Loucy (cell line): ENCODE data around the gene CRELD2.

Experiments used
- H2AFZ ChIP-seq: fragments of 200-600 bp; sonication (generic); 2 replicates; pipeline ENCODE4 v1.6.0; 2016; ENCODE audit warnings: antibody characterized with exemption, mild to moderate bottlenecking, low read length, moderate library complexity
- H3F3A ChIP-seq: fragments of 200-600 bp; 2 replicates; pipeline ENCODE4 v1.6.0; 2016; ENCODE audit warnings: antibody characterized with exemption, low read depth, mild to moderate bottlenecking
- H3K27me3 ChIP-seq: fragments of 200-600 bp; sonication (generic); 2 replicates; pipeline ENCODE4 v1.6.1; 2014; ENCODE audit warnings: low read length, mild to moderate bottlenecking; ENCODE audit not compliant: insufficient read depth, poor library complexity, severe bottlenecking
- H3K36me3 ChIP-seq: fragments of 200-600 bp; sonication (generic); 2 replicates; pipeline ENCODE4 v1.6.1; 2016; ENCODE audit warnings: low read length; ENCODE audit not compliant: insufficient read depth
- H3K4me1 ChIP-seq: fragments of 200-600 bp; sonication (generic); 2 replicates; pipeline ENCODE4 v1.5.1; 2014; ENCODE audit warnings: low read length, mild to moderate bottlenecking; ENCODE audit not compliant: insufficient read depth, poor library complexity, severe bottlenecking
- H3K4me2 ChIP-seq: fragments of 200-600 bp; sonication (generic); 2 replicates; pipeline ENCODE4 v1.6.0; 2014; ENCODE audit warnings: antibody characterized with exemption, low read length, low read depth, mild to moderate bottlenecking; ENCODE audit not compliant: poor library complexity, severe bottlenecking
- H3K4me3 ChIP-seq: fragments of 200-600 bp; sonication (generic); 2 replicates; pipeline ENCODE4 v1.5.1; 2014; ENCODE audit warnings: low read length, mild to moderate bottlenecking, mixed read lengths; ENCODE audit not compliant: poor library complexity, severe bottlenecking
- H3K79me2 ChIP-seq: fragments of 200-600 bp; sonication (generic); 2 replicates; pipeline ENCODE4 v1.6.1; 2014; ENCODE audit warnings: low read length; ENCODE audit not compliant: insufficient read depth
- H3K9ac ChIP-seq: fragments of 200-600 bp; sonication (generic); 2 replicates; pipeline ENCODE4 v1.6.0; 2014; ENCODE audit warnings: mild to moderate bottlenecking, low read depth, low read length, moderate library complexity; ENCODE audit not compliant: poor library complexity, severe bottlenecking
- H3K9me2 ChIP-seq: fragments of 200-600 bp; sonication (generic); replicated peaks from 2 replicates; pipeline ENCODE4 v1.6.1; 2016; ENCODE audit warnings: low read depth, low read length, mixed read lengths
- H3K9me3 ChIP-seq: fragments of 200-600 bp; sonication (generic); 2 replicates; pipeline ENCODE4 v1.6.1; 2014; ENCODE audit warnings: mild to moderate bottlenecking, antibody characterized with exemption, low read length, low read depth; ENCODE audit not compliant: insufficient read depth
- H4K20me1 ChIP-seq: fragments of 200-600 bp; sonication (generic); 2 replicates; pipeline ENCODE4 v1.6.0; 2014; ENCODE audit warnings: antibody characterized with exemption, low read length, mild to moderate bottlenecking; ENCODE audit not compliant: insufficient read depth, poor library complexity, severe bottlenecking
- EZH2phosphoT487 ChIP-seq: fragments of 200-600 bp; IDR thresholded peaks from 2 replicates; pipeline ENCODE4 v1.6.1; 2018; ENCODE audit warnings: antibody characterized with exemption, mild to moderate bottlenecking, moderate library complexity, borderline replicate concordance
- TF ChIP-seq, protein P1 (sequence below): fragments of 200-600 bp; sonication (generic); conservative IDR thresholded peaks from 2 replicates; pipeline ENCODE4 v1.5.1; 2014; ENCODE audit warnings: mild to moderate bottlenecking, antibody characterized with exemption, low read length

The CRELD2 gene

DNA sequence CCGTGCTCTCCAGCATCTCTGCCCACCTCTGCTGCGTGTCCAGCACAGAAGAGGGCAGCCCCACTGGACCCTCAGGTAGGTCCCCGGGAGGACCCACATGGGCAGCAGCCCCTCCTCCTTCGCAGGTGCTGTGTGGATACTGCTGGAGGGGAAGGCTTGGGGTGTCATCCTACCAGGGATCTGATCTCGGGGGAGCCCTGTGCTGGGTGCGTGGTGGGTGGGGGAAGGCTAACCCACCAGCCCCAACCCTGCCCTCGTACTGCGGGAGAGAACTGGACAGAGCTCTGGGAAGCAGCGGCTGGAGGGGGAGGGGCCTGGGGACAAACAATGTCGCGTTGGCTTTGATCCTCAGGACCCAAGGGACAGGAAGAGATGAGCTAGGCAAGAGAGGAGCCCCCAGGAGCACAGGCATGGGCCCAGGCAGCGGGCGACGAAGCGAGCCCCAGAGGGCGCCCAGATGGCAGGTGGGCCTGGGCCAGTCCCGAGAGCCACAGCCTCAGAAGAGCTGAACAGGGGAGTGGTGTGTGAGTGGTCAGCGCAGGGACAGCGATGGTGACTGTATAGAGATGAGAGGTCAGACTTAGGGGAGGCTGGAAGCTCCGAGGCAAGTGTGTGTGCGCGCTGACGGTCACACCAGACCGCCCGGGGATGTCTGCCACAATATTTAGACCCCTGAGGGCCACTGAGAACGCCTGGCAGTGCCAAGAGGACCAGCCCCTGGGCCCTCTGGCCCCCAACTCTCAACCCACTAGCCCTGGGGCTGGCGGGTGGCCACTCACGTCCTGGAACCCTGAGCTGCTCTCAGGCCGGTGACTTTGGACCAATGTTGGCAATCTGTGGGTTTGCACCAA is 40.7 kb downstream of the CRELD2 start:
- H2AFZ ChIP-seq = no peak overlapping the region
- H3K4me3 ChIP-seq = peak overlapping the region; percentile 93

DNA sequence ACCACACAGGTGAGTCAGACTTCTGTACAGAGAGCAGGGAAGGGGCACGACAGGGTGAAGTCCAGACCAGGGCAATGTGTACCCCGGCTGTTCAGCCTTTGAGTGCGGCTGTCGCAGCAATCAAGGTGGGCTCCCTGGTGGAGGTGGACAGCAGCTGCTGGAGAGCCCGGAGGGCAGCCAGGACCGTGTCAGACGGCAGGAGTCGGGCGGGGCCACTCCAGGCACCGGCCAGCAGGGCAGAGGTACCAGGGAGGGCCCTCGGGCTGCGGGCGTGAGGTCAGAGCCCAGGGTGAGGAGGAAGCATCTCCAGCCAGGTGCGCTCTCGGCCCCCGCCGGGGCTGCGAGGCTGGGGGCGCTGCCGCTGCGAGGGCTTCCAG is 41.3 kb downstream of the CRELD2 start:
- peak overlapping the region; percentile 98 for H3K4me2 ChIP-seq
- no peaks in the 10 kb centered on the region for H3K27me3 ChIP-seq
- peak overlapping the region; percentile 93 for H3K4me3 ChIP-seq
- no peaks in the 10 kb centered on the region for H3F3A ChIP-seq
- H3K9me2 ChIP-seq = no peaks in the 10 kb centered on the region
- H2AFZ ChIP-seq = peak overlapping the region; percentile 84
- H4K20me1 ChIP-seq = peaks cover 34% of the 10 kb centered on the region
- TF ChIP-seq EZH2phosphoT487 = no peak
- TF ChIP-seq, protein P1, sequence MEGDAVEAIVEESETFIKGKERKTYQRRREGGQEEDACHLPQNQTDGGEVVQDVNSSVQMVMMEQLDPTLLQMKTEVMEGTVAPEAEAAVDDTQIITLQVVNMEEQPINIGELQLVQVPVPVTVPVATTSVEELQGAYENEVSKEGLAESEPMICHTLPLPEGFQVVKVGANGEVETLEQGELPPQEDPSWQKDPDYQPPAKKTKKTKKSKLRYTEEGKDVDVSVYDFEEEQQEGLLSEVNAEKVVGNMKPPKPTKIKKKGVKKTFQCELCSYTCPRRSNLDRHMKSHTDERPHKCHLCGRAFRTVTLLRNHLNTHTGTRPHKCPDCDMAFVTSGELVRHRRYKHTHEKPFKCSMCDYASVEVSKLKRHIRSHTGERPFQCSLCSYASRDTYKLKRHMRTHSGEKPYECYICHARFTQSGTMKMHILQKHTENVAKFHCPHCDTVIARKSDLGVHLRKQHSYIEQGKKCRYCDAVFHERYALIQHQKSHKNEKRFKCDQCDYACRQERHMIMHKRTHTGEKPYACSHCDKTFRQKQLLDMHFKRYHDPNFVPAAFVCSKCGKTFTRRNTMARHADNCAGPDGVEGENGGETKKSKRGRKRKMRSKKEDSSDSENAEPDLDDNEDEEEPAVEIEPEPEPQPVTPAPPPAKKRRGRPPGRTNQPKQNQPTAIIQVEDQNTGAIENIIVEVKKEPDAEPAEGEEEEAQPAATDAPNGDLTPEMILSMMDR = no peak
- peaks cover 16% of the 10 kb centered on the region; the same call in 1 of the 2 replicates for H3K36me3 ChIP-seq
- peak overlapping the region; percentile 90 for H3K9ac ChIP-seq
- no peaks in the 10 kb centered on the region for H3K9me3 ChIP-seq
- H3K4me1 ChIP-seq = peaks cover 31% of the 10 kb centered on the region
- peaks cover 50% of the 10 kb centered on the region for H3K79me2 ChIP-seq

More for the DNA sequence above, 40.7 kb downstream of the CRELD2 start:
- peak overlapping the region; percentile 90 for H3K9ac ChIP-seq
- H3K79me2 ChIP-seq = peaks cover 43% of the 10 kb centered on the region
- H3K27me3 ChIP-seq = no peaks in the 10 kb centered on the region
- H3K4me2 ChIP-seq = peak overlapping the region; percentile 98
- H4K20me1 ChIP-seq = peaks cover 29% of the 10 kb centered on the region
- H3K36me3 ChIP-seq = peaks cover 16% of the 10 kb centered on the region; the same call in 1 of the 2 replicates
- H3K9me2 ChIP-seq = no peaks in the 10 kb centered on the region
- peaks cover 28% of the 10 kb centered on the region for H3K4me1 ChIP-seq
- H3K9me3 ChIP-seq = no peaks in the 10 kb centered on the region
- TF ChIP-seq, protein P1 = no peak
- no peak for TF ChIP-seq EZH2phosphoT487
- no peaks in the 10 kb centered on the region for H3F3A ChIP-seq

DNA sequence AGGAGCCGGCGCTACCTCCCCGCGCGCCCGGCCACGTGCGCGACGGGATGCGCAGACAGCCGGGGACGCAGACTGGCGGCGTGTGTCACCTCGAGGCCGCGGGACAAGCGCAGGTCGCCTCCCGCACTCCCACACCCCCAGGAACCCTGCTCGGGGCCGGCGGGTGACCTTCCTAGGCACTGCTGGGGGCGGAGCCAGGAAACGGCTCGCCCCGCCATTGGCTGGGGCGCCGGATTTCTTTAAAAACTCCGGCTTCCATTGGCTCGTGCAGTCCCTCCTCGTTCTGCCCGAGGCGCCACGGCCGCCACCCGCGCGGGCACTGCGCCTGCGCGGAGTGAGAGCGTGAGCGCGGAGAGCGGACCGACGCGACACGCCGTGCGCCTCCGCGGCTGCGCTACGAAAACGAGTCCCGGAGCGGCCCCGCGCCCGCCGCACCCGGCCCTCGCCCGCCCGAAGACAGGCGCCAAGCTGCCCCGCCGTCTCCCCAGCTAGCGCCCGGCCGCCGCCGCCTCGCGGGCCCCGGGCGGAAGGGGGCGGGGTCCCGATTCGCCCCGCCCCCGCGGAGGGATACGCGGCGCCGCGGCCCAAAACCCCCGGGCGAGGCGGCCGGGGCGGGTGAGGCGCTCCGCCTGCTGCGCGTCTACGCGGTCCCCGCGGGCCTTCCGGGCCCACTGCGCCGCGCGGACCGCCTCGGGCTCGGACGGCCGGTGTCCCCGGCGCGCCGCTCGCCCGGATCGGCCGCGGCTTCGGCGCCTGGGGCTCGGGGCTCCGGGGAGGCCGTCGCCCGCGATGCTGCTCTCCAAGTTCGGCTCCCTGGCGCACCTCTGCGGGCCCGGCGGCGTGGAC is 41.9 kb downstream of the CRELD2 start, which contains the start of gene PIM3:
TSS of gene PIM3 (plus strand) at position 614 of the 846 bp plus-strand sequence. CDS start at position 790, 176 bp downstream.
- Histone ChIP-seq H3K4me3 (peak within 1 kb of the TSS; percentile 93), H3K79me2 (peaks cover 55% of the 10 kb centered on the region), H3K27me3 (no peaks in the 10 kb centered on the region), H3K36me3 (peaks cover 16% of the 10 kb centered on the region; the same call in 1 of the 2 replicates), H2AFZ (peak within 1 kb of the TSS; percentile 84), H3F3A (no peaks in the 10 kb centered on the region), H3K9me2 (no peaks in the 10 kb centered on the region), H3K9ac (peak within 1 kb of the TSS; percentile 90), H4K20me1 (peaks cover 34% of the 10 kb centered on the region), H3K4me1 (peaks cover 31% of the 10 kb centered on the region), H3K9me3 (no peaks in the 10 kb centered on the region), H3K4me2 (peak within 1 kb of the TSS; percentile 98)
- TF ChIP-seq, protein P1 = 0 out of 2 replicates have a peak, but pooled peaks have one; percentile 14
- TF ChIP-seq EZH2phosphoT487 = no peak
